ENCODE measurements around the gene ZNF236. TPM values are rescaled to one million over a fixed set of nuclear protein-coding genes. Genes with fewer than 3 reads are reported as not detected.
A peak's percentile ranks its signal among the peaks of the same experiment; 100 is the strongest.

ZNF236 gene
- total RNA-seq, 6 experiments from 2014 or later, result 3.8 to 7.6 (median 5.8) TPM

DNA sequence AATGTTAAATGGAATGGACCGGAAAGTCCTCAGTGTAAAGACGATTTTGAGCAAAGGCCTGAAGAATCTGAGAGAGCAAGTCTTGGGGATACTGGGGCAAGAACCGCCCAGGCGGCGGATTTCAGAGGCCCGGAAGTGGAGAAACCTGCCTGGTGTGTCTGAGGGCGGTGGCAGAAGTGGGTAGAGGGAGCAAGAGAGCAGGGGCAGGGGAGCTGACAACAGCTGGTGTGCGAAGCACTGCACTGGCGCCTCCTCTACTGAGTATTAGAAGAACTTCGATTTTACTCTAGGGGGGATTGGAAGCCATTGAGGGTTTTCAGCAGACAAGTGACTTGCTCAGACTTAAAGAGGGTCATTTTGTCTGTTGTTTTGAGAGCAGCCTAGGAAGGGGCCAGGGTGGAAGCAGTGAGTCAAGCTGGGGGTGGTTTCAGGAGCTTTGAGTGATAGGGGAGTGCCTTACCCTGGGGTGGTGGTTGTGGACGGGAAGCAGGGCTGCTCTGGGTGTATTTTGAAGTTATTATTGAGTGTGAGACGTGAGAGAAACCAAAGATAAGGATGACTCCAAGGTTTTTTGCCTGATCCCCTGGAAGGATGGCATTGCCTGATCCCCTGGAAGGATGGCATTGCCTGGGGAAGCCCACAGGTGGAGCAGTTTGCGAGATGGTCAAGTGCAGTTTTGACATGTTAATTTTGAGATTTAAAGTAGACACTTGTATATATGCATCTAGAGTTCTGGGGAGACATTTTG, 52.5 kb downstream of the ZNF236 start:
- 96% methylated on average over 10 of the region's 13 CpGs for WGBS (ENCODE audit: insufficient coverage, low coverage, low lambda C conversion rate, missing lambda C conversion rate)
- intact Hi-C loops (cut with DNase I), result no loop called here
- DNase-seq (no peak), ATAC-seq (peak; percentile 46 to 66 (median 58))
- Histone ChIP-seq H3K27me3 (no peaks in the 10 kb centered on the region), H3K9me3 (no peaks in the 10 kb centered on the region), H3K27ac (no peak overlapping the region), H3K4me3 (no peak overlapping the region), H3K36me3 (peaks cover 0 to 12% (median 4%) of the 10 kb centered on the region in 4 donors), H3K4me1 (no peaks in the 10 kb centered on the region)
- TF ChIP-seq CTCF (IDR thresholded peaks at IDR 0.05), result no peak
- TF ChIP-seq POLR2A (IDR thresholded peaks at IDR 0.05), result no peak

DNA sequence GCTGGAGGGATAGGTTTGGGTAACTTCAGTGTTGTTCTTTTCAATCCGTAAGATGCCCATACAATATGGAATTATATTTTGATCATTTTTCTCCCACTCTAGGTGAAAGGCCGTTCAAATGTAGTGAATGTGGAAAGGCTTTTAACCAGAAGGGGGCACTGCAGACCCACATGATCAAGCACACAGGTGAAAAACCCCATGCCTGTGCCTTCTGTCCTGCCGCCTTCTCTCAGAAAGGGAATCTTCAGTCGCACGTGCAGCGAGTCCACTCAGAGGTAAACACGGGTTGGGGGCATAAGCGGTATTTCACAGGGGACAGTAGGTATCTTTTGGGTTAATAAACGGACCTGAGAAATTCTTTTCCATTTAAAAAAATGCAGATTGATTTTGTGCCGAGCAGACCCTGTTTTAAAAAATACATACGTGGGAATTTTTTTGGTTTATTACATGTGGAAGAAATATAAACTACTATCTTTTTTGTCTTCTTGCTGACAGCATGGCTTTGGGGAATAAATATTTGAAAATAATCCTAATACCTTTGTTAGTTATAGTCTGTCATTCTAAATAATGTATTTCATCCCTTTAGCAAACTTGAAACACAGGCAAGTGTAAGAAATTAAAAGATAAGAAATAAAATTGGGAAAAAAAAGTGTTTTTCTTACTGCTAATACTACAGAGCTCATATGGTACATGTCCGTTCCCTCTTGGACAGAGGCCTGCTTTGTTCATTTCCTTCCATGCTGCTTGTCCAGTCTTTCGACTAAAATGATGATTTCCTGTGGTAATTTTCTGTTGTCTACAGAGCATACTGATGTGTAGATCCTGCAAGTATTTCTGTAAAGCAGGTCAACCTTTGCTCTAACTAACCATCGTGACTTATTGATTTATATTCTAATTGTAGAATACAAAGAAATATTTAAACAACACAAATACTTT, 53.3 kb downstream of the ZNF236 start:
- Histone ChIP-seq H3K36me3 (peaks cover 0 to 16% (median 7%) of the 10 kb centered on the region in 4 donors), H3K4me1 (no peaks in the 10 kb centered on the region), H3K27me3 (no peaks in the 10 kb centered on the region), H3K9me3 (no peaks in the 10 kb centered on the region), H3K27ac (no peak overlapping the region), H3K4me3 (no peak overlapping the region)
- no peak for TF ChIP-seq POLR2A (IDR thresholded peaks at IDR 0.05)
- TF ChIP-seq CTCF (IDR thresholded peaks at IDR 0.05), result peak; percentile 51 to 75 (median 64)
- intact Hi-C loops (cut with DNase I), result no loop called here
- DNase-seq (peak in 1 of 3 donors; percentile 60), ATAC-seq (peak; percentile 84 to 91 (median 87))
- 55% methylated on average over 14 of the region's 14 CpGs for WGBS (ENCODE audit: insufficient coverage, low coverage, low lambda C conversion rate, missing lambda C conversion rate)

GRCh38 chr18:76878426-76878825, 56.1 kb downstream of the ZNF236 start:
- Histone ChIP-seq H3K27me3 (no peaks in the 10 kb centered on the region), H3K27ac (no peak overlapping the region), H3K4me3 (no peak overlapping the region), H3K36me3 (peaks cover 0 to 38% (median 12%) of the 10 kb centered on the region in 4 donors), H3K9me3 (no peaks in the 10 kb centered on the region), H3K4me1 (no peaks in the 10 kb centered on the region)
- WGBS (ENCODE audit: insufficient coverage, low coverage, low lambda C conversion rate, missing lambda C conversion rate), result 68% methylated on average over 5 of the region's 5 CpGs
- intact Hi-C loops (cut with DNase I), result no loop called here
- DNase-seq (no peak), ATAC-seq (no peak)
- no peak for TF ChIP-seq CTCF (IDR thresholded peaks at IDR 0.05)
- no peak for TF ChIP-seq POLR2A (IDR thresholded peaks at IDR 0.05)

DNA sequence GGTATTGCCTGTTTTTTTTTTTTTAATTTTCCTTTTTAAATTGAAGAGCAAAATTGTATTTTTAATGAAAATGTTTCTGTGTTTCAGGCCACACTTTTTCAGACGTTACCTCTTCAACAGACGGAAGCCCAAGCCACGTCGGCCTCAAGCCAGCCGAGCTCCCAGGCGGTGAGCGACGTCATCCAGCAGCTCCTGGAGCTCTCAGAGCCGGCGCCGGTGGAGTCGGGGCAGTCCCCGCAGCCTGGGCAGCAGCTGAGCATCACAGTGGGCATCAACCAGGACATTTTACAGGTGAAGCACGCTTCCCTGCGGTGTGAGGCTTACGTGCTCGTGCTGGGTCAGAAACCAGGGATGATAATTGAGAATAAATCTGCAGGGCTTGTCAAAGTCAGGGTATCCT, 57.7 kb downstream of the ZNF236 start:
- Histone ChIP-seq H3K4me1 (no peaks in the 10 kb centered on the region), H3K9me3 (no peaks in the 10 kb centered on the region), H3K27me3 (no peaks in the 10 kb centered on the region), H3K27ac (no peak overlapping the region), H3K4me3 (no peak overlapping the region), H3K36me3 (peaks cover 0 to 48% (median 12%) of the 10 kb centered on the region in 4 donors)
- intact Hi-C loops (cut with DNase I), result no loop called here
- no peak for DNase-seq
- WGBS (ENCODE audit: insufficient coverage, low coverage, low lambda C conversion rate, missing lambda C conversion rate), result 95% methylated on average over 13 of the region's 17 CpGs
- ATAC-seq, result no peak
- no peak for TF ChIP-seq POLR2A (IDR thresholded peaks at IDR 0.05)
- no peak for TF ChIP-seq CTCF (IDR thresholded peaks at IDR 0.05)
